Panc1 (cell line): Measurements from ENCODE around the gene ZNF831. TPM values are rescaled to one million over a fixed set of nuclear protein-coding genes. Genes with fewer than 3 reads are reported as not detected.

Source experiments
- ATAC-seq: fragments of 200-7000 bp; cut with Tn5 transposase; 2 replicates; pipeline ENCODE4 v1.9.1; 2020; ENCODE audit warnings: mild to moderate bottlenecking, moderate library complexity
- BruUV-seq: library from RNA; stranded (reverse); fragments of 400-500 nt; replicated peaks from 2 replicates; lab custom pipeline; 2021; lab: Mats Ljungman, UMichigan
- CTCF ChIA-PET: fragments of 300-600 bp; sonication (Branson Sonifier 250); formaldehyde crosslinking; loops from one replicate; lab custom pipeline; 2022; ENCODE audit warnings: antibody characterized with exemption; lab: Charles Lee
- POLR2A ChIA-PET: fragments of 300-600 bp; sonication (Branson Sonifier 250); formaldehyde crosslinking; loops from one replicate; lab custom pipeline; 2022; ENCODE audit warnings: antibody characterized with exemption; lab: Charles Lee
- DNase-seq: peaks from one replicate; pipeline ENCODE4 v3.0.0-alpha.2; 2010; ENCODE audit warnings: low read depth, low spot score
- H3K27ac ChIP-seq: 2 replicates; pipeline ENCODE4 v1.5.1; 2011; ENCODE audit warnings: mild to moderate bottlenecking, low read length, inconsistent platforms
- H3K27me3 ChIP-seq: fragments of 200-500 bp; sonication (Bioruptor generic); 2 replicates; pipeline ENCODE4 v1.6.0; 2014; ENCODE audit warnings: low read length, inconsistent platforms; ENCODE audit not compliant: control insufficient read depth, insufficient read depth
- H3K36me3 ChIP-seq: fragments of 200-500 bp; sonication (Bioruptor generic); 2 replicates; pipeline ENCODE4 v1.5.1; 2014; ENCODE audit warnings: inconsistent platforms, mild to moderate bottlenecking, low read length, moderate library complexity; ENCODE audit not compliant: control insufficient read depth, insufficient read depth
- H3K4me1 ChIP-seq: 2 replicates; pipeline ENCODE4 v1.5.1; 2011; ENCODE audit warnings: inconsistent platforms, mild to moderate bottlenecking, low read length, moderate library complexity; ENCODE audit not compliant: control insufficient read depth, insufficient read depth
- H3K4me3 ChIP-seq, 2 experiments: 2 replicates each; pipeline ENCODE4 v1.5.1; 2011 to 2012; ENCODE audit warnings: low read depth in 2 of 2, low read length in 2 of 2, mild to moderate bottlenecking in 2 of 2, inconsistent platforms in 1 of 2, moderate library complexity in 1 of 2
- H3K9me3 ChIP-seq: fragments of 200-500 bp; sonication (Bioruptor generic); 2 replicates; pipeline ENCODE4 v1.5.1; 2014; ENCODE audit warnings: low read depth, mild to moderate bottlenecking, inconsistent platforms, low read length, moderate library complexity; ENCODE audit not compliant: control insufficient read depth, insufficient read depth
- CTCF ChIP-seq: fragments of 450-650 bp; IDR thresholded peaks from 2 replicates; pipeline ENCODE4 v1.5.1; 2017; ENCODE audit warnings: mild to moderate bottlenecking
- POLR2AphosphoS5 ChIP-seq: IDR thresholded peaks from 2 replicates; pipeline ENCODE4 v1.6.1; 2012; ENCODE audit warnings: mild to moderate bottlenecking, low read depth, low read length, moderate library complexity
- SIN3A ChIP-seq: IDR thresholded peaks from 2 replicates; pipeline ENCODE4 v1.6.1; 2012; ENCODE audit warnings: low read depth, mild to moderate bottlenecking, low read length, moderate library complexity, borderline replicate concordance; ENCODE audit not compliant: insufficient read depth
- TCF7L2 ChIP-seq: IDR thresholded peaks from 2 replicates; pipeline ENCODE4 v1.6.1; 2011; ENCODE audit warnings: mild to moderate bottlenecking, low read depth, low read length, inconsistent platforms
- in situ Hi-C: cut with HindIII; loops from 2 replicates; pipeline ENCODE4 v1.10.0; 2016; ENCODE audit warnings: low sequenced_read_pairs, low pct_unique_long_range_greater_than_20kb
- intact Hi-C: fragments of 100-400 bp; cut with micrococcal nuclease; formaldehyde crosslinking; loops from one replicate; pipeline ENCODE4 v1.10.0; 2022; ENCODE audit not compliant: unreplicated experiment
- total RNA-seq: library from RNA; stranded (reverse); gene quantifications from one replicate; pipeline ENCODE4 v1.2.1, GENCODE V29; 2021; ENCODE audit not compliant: unreplicated experiment
- TF ChIP-seq, protein P1 (sequence below), 2 experiments: IDR thresholded peaks; 2 replicates each; pipeline ENCODE4 v1.6.1; 2011 to 2012; ENCODE audit warnings: low read depth in 2 of 2, control low read depth in 1 of 2, low read length in 1 of 2, mild to moderate bottlenecking in 1 of 2, moderate library complexity in 1 of 2; ENCODE audit not compliant: insufficient read depth in 1 of 2

Gene ZNF831
- total RNA-seq, 1 experiment from 2014 or later, result 0.03 TPM

GRCh38 chr20:59305908-59306655 is 142.5 kb downstream of the ZNF831 start:
- BruUV-seq, result no TSS peak
- ATAC-seq (no peak), DNase-seq (no peak)
- in situ Hi-C loops (no loop called here), intact Hi-C loops (no loop called here)
- H3K9me3 ChIP-seq, result no peaks in the 10 kb centered on the region
- H3K4me3 ChIP-seq, result no peak overlapping the region
- ChIA-PET CTCF (no interaction called here), POLR2A (no interaction called here)
- peaks cover 12% of the 10 kb centered on the region for H3K27me3 ChIP-seq
- no peak overlapping the region for H3K27ac ChIP-seq
- TF ChIP-seq SIN3A (no peak), TCF7L2 (no peak), POLR2AphosphoS5 (no peak)
- H3K4me1 ChIP-seq, result no peaks in the 10 kb centered on the region
- H3K36me3 ChIP-seq, result no peaks in the 10 kb centered on the region

DNA sequence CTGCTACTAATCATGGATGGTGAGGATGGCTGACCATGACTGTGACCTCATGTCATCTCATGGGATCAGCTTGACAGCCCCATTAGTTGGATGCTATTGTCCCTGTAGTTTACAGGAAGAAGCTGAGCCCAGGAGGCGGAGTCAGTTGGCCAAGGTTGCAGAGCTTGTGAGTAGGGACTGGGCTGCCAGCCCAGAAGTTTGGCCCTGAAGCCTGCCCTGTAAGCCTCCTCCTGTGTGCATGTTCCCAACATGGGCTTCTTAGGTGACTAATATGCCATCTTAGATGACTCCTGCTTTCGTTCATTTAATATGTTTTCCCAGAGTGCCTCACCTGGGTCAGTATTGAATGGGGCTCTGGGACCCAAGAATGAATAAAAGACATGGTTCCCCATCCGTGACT is 143.6 kb downstream of the ZNF831 start:
- ChIA-PET POLR2A (no interaction called here), CTCF (no interaction called here)
- intact Hi-C loops, result no loop called here
- no peaks in the 10 kb centered on the region for H3K9me3 ChIP-seq
- no peaks in the 10 kb centered on the region for H3K36me3 ChIP-seq
- no peak for DNase-seq
- no peak for ATAC-seq
- H3K4me3 ChIP-seq, result no peak overlapping the region
- no peak overlapping the region for H3K27ac ChIP-seq
- H3K27me3 ChIP-seq, result peaks cover 12% of the 10 kb centered on the region
- no peak for TF ChIP-seq POLR2AphosphoS5
- TF ChIP-seq, protein P1, sequence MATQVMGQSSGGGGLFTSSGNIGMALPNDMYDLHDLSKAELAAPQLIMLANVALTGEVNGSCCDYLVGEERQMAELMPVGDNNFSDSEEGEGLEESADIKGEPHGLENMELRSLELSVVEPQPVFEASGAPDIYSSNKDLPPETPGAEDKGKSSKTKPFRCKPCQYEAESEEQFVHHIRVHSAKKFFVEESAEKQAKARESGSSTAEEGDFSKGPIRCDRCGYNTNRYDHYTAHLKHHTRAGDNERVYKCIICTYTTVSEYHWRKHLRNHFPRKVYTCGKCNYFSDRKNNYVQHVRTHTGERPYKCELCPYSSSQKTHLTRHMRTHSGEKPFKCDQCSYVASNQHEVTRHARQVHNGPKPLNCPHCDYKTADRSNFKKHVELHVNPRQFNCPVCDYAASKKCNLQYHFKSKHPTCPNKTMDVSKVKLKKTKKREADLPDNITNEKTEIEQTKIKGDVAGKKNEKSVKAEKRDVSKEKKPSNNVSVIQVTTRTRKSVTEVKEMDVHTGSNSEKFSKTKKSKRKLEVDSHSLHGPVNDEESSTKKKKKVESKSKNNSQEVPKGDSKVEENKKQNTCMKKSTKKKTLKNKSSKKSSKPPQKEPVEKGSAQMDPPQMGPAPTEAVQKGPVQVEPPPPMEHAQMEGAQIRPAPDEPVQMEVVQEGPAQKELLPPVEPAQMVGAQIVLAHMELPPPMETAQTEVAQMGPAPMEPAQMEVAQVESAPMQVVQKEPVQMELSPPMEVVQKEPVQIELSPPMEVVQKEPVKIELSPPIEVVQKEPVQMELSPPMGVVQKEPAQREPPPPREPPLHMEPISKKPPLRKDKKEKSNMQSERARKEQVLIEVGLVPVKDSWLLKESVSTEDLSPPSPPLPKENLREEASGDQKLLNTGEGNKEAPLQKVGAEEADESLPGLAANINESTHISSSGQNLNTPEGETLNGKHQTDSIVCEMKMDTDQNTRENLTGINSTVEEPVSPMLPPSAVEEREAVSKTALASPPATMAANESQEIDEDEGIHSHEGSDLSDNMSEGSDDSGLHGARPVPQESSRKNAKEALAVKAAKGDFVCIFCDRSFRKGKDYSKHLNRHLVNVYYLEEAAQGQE (IDR thresholded peaks at IDR 0.05; ENCODE audit: insufficient read depth in 1 of 2, low read depth in 2 of 2, low read length in 1 of 2), result no peak
- TF ChIP-seq SIN3A, result no peak
- no peak for TF ChIP-seq TCF7L2
- no peak for TF ChIP-seq CTCF
- in situ Hi-C loops, result no loop called here
- BruUV-seq, result no TSS peak
- no peaks in the 10 kb centered on the region for H3K4me1 ChIP-seq

Other genes starting within 250 kb of the ZNF831 start
- 108 TPM for gene NELFCD, start 182.6 kb upstream of the ZNF831 start, total RNA-seq
- gene CTSZ, start 156.6 kb upstream of the ZNF831 start, total RNA-seq, result 113 TPM
- gene TUBB1, start 144.4 kb upstream of the ZNF831 start, total RNA-seq, result not detected
- gene ATP5F1E, start 131.5 kb upstream of the ZNF831 start, total RNA-seq, result 90.6 TPM
- gene PRELID3B, start 121.0 kb upstream of the ZNF831 start, total RNA-seq, result 131 TPM
- gene EDN3, start 136.8 kb downstream of the ZNF831 start, total RNA-seq, result not detected